Muscle of back (tissue), 11 donors: ENCODE data around the gene UBTD1. TPM values are rescaled to one million over a fixed set of nuclear protein-coding genes. Genes with fewer than 3 reads are reported as not detected.

Experiments used
- DNase-seq, 3 donors: peaks; one replicate each; pipeline versions ENCODE4 v3.0.0 to v3.0.0-alpha.2; 2013
- polyA plus RNA-seq, 10 donors: library from polyadenylated mRNA; unstranded; fragments of 120-200 nt; gene quantifications; one replicate each; pipeline ENCODE4 v1.2.1, GENCODE V29; 2013; ENCODE audit not compliant: insufficient read length in 10 of 10

The UBTD1 gene
- polyA plus RNA-seq, 10 donors = 11.3 to 17.3 (median 14.0) TPM

DNA sequence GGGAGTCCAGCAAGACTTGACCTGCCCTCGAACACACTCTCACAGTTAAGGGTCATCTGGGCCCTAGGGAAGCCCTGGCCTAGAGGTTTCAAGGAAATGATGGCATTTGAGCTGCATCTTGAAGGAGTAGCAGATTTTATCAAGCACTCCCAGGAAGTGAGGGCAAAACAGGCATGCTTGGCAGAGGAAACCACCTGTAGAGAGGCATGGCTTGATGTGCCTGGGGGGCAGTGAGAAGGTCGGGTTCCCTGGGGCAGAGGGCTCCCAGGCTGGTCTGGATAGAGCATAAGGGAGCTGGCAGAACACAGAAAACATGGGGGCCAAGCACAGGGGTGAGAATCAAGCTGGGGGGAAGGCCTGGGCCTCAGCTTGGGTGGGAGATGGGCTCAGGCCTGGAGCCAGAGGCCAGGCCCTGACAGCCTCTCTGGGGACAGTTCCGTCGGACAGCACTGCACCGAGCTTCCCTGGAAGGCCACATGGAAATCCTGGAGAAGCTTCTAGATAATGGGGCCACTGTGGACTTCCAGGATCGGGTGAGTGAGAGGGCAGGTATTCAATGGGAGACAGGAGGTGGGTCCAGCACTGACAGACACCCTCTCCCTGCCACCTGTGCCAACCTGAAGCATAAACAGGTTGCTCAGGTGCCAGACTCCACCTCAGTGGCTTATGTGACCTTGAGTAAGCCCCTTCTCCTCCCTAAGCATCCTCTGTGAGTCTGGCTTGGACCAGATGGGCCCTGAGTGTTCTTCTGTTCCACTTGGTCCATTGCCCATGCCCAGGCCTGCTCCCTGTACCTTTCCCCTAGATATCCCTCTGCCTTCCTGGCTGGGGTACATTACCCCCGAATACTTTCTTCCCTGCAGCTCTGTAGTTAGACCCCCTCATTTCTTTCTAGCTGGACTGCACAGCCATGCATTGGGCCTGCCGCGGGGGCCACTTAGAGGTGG is 82.0 kb downstream of the UBTD1 start:
- no peak for DNase-seq

DNA sequence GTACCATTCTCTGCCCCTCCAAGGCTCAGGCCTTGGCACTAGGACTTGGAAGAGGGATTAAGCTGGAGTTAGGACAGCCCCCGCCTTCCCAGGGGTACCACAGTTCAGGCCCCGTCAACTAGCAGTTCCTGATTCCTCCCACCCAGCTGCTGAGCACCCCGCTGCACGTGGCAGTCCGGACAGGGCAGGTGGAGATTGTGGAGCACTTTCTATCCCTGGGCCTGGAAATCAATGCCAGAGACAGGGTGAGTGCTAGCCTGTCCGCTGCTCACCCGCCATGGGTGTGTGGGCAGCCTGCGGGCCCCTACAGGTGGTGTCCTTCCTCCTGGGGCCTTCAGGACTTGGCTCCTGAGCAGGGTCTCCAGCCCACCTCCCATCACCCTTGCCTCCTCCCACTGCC is 83.4 kb downstream of the UBTD1 start:
- no peak for DNase-seq

DNA sequence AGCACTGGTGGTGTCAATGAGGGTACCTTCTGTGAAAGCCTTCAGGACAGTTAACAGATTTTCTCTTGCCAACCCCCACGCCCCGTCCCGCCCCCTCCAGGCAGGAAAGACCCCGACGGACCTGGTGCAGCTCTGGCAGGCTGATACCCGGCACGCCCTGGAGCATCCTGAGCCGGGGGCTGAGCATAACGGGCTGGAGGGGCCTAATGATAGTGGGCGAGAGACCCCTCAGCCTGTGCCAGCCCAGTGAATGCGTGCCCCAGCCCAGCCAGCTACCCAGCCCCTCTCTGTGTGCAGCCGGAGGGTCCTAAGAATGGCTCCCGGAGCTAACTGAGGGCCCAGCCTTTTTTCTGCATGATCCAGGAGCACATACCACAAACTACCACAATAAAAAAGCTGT is 84.8 kb downstream of the UBTD1 start:
- no peak for DNase-seq

DNA sequence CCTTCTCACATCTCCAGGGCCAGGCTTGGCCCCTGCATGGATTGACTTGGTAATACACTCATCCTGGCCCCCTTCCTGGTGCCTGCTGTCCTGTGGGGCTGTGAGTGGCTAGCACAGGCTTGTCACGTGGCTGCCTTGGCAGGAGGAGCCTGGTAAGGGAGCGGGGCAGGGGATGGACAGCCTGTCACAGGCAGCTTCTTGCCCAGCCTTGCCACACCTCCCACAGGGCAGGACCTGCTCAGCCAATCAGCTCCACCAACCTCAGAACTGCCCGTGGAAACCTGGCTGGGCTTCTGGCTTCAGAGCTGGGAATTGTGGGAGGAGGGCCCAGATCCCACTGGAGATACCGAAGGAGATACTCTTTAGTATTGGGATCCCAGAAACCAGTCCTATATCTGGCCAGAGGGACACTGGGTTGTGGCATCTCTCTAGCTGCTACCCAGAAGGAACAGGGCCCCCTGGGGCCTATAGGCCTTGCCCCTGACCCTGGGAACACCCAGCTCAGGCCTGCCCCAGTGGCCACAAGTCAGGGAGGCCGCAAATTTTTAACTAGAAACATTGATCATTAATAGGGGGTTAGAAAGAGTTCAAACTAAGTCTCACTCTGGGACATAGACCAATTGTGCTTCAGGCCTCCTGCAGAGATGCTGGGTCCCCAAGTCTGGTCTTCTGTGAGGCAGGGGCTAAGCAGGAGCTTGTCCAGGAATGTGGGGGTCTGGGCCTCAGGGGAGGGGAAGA is 85.5 kb downstream of the UBTD1 start, which contains the start of gene HOGA1:
TSS of gene HOGA1 (plus strand) at position 330 of the 738 bp plus-strand sequence. CDS start at position 645, 315 bp downstream.
- peak in 2 of 3 donors; percentile 55 to 57 for DNase-seq

DNA sequence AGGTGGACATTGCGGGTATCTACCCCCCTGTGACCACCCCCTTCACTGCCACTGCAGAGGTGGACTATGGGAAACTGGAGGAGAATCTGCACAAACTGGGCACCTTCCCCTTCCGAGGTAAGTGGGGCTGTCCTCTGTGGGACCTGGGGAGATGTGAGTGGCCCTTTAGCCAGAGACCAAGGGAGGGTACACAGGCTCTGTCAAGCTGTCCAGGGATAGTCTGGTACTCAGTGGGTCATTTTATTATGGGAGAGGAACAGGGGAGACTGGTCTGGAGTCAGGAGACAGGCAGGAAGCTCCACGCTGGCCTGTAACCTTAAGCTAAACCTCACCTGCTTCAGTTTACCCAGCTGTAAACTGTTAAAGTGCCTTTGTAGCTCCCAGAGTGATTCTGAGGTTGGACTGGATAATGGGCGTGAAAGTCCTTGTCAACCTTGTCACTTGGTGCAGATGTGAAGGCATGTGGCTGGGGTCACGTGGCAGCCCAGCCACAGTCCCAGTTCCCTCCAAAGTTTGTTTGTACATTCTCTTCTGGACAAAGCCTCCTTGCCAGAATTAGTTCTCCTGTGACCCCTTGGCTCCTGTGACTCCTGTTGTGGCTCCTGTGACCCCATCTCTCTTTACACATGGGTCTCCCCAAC is 86.2 kb downstream of the UBTD1 start:
- DNase-seq = no peak

DNA sequence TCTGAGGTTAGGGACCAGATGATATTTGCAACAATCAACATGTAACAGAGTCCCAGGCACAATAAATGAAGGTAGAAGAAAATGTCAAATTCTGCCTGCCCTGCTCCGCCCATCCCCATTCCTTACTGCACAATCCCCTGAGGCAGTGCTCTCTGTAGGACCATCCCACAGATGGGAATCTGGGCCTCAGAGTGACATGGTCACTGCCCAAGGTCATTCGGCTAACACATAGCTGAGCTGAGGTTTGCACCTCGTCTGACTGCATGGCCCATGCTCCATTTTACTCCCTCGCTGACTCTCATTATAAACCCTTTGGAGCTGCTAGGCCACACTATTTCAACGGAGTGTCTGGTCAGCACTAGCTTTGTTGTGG is 86.7 kb downstream of the UBTD1 start:
- no peak for DNase-seq

DNA sequence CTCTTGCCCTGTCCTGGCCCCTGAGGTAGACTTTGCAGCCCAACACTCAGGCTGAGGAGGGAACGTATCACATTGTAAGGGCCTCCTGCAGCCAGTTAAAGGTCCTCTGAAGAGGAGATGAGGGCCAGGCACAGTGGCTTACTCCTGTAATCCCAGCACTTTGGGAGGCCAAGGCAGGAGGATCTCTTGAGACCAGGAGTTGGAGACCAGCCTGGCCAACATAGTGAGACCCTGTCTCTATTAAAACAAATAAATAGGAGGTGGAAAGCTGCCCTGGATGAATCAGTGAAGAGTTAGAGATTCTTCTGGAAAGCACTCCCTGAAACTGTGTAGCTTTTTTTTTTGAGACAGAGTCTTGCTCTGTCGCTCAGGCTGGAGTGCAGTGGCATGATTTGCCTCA is 88.5 kb downstream of the UBTD1 start:
- DNase-seq = no peak

DNA sequence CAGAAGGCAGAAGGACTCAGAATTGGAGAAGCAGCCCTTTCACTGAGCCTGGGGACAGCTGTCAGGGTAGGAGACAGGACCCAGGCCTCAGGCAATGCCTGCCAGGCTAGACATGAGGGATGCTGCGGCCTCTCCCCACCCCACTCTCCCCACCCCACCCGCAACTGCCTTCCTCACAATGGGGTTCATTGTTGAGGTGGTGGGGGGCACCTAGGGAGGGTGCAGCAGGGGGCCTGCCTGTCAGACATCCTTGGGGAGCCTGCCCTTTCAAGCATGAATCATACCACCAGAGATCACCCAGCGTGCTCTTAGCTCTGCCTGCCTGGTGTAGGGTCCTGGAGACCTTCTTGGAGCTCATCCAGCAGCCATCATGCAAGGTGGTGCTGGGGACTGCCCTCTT is 90.8 kb downstream of the UBTD1 start, which contains the start of gene C10orf62:
TSS of gene C10orf62 (plus strand) at position 243 of the 400 bp plus-strand sequence. CDS start 177 bp downstream, outside the sequence.
- DNase-seq = no peak

DNA sequence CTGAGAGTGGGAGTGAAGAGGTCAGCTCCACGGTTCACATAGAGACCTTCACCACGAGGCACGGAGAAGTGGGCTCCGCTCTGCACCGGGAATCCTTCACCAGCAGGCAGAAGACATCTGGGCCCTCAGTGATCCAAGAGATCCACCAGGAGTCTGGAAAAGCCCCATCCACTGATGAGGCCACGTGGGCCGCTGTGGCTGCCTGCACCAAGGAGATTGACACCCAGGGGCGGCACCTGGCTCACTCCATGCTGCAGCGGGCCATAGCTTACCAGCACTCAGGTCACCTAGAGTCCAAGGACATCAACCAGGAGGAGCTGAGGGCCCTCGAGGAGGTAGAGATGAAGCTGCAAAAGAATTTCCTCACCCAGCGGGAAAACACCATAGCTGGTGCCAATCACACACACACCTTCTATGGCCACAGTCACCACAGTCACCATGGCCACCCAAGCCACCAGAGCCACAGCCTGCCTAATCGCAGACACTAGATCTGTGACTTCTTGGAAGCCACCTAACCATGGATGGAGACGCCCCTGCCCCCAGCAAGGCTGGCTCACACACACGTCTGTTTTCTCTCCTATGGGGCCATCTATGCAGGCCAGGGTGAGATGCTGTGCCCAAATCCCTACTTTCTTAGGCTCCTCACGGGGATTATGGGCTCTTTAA is 91.5 kb downstream of the UBTD1 start:
- no peak for DNase-seq

DNA sequence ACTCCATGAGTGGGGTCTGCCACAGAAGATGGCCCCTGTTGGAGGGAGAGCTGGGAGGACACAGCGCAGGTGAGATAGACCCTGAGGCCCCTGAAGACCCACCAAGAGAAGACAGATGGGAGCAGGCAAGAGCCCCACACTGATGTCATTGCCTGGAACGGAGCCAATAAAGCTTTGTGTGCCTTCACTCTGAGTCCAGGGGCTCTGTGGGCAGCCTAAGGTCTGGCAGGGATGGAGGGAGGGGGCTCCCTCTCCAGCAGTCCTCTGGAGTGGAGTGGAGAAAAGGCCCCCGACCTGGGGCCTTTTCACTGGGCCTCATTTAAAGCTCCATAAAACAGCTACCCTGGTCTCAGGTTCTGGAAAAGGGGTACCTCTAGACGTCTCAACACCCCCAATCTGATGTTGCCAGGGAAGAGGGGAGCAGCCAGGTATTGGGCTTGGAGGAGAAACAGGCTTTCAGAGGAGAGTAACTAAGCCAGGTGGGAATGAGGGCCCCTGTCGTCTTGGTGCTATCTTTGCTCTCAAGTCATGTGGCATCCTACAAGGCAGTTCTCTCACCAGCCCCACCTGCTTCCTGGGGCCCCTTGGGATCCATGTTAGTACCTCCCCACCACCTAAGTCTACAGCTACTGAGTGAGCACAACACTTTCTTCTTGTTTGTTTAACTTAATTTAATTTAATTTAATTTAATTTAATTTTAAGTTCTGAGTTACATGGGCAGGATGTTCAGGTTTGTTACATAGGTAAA is 92.2 kb downstream of the UBTD1 start:
- no peak for DNase-seq

DNA sequence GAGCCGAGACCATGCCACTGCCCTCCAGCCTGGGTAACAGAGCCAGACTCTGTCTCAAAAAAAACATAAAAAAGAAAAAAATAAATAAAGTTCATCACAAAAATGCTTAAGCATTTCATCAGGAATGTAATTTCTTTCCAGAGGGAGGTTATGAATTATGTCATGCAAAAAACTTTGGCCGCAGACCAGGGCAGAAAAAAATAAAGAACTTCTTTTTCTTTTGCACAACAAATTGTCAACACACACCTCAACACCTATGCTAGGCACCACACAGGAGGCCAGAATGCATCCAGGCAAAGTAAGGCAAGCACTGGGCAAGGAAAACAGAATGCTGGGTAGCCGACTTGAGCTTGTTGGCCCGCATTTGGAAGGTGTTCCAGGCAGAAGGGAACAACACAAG is 94.7 kb downstream of the UBTD1 start:
- DNase-seq = peak in 2 of 3 donors; percentile 62 to 77

DNA sequence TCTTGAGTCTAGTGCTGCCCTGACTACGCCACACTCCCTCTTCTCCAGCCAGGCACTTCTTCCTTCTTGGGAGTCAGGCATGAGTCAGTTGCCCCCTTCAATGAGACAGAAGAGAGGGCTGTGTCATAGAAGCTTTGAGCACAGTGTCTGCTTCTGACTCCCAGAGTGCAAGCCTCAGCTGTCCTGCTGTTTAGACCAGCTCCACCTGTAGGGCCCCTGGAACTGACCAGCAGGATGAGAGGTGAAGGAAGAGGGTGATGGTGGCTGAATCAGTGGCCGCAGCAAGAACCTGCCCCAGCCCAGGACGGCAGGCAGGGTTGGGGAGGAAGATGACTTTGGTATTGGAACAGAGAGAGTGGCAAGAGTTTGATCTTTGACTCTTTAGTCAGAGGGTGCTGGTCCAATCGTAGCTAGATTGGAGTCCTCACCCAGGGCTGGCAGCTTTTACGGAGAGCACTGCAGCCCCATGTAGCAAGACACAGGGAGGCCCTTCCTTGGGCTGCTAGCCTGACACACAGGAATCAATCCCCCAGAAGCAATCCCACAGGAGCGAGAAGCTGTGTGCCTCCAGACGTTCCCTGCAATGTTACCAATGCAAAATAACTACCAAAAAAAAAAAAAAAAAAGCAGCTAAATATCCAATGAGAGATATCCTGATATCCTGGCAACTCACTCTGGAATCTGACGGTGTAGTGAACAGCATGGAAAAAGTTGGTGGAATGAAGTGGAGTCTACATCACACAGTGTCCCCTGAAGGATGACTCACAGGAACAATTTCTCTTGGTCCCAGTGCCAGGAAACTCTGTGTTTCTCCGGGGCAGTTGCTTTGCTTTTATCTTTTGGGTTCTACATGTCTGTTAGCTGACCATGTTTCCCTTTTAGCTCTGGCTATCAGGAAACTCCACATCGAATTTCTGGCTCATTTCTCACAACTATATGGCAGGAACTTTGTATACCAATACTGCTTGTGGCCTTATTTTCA is 97.7 kb downstream of the UBTD1 start:
- peak; percentile 68 to 81 (median 77) for DNase-seq

DNA sequence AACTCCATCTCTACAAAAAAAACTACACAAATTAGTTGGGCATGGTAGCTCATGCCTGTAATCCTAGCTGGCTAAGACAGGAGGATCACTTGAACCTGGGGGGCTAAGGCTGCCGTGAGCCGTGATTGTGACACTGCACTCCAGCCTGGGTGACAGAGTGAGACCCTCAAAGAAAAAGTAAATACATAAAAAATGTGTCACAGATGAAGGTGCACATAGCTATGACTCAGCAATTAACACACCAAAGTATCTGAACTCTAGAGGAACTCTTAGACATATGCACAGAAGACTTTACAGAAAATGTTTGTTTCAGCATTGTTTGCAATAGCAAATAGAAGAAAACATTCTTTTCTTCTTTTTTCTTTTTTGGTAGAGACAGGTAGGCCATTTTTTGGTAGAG is 99.1 kb downstream of the UBTD1 start:
- no peak for DNase-seq

DNA sequence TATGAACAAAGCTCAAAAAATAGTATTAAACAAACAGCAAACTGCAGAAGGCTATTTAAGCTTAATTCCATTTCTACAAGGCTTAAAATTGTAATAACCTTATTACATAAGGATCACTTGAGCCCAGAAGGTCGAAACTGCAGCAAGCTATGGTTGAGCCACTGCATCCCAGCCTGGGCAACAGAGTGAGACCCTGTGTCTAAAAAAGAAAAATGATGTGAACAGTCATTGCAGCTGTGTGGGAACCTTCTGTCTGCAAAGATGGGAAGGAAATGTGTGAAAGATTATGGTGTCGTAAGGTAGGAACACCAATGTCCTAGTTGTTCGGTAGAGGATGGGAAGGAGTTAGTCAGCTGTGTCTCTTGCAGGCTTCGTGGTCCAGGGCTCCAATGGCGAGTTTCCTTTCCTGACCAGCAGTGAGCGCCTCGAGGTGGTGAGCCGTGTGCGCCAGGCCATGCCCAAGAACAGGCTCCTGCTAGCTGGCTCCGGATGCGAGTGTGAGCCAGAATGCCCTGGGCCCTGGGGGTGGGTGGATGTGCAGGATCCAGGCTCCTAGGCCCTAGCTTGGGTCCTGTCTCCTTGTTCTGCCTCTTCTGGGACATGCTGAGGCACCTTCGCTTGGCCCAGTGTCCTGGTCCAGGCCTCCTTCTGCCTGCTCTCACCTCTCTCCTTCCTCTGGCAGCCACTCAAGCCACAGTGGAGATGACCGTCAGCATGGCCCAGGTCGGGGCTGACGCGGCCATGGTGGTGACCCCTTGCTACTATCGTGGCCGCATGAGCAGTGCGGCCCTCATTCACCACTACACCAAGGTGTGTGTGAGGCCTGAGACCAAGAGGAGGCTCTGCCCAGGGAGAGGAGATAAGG is 99.9 kb downstream of the UBTD1 start:
- no peak for DNase-seq

DNA sequence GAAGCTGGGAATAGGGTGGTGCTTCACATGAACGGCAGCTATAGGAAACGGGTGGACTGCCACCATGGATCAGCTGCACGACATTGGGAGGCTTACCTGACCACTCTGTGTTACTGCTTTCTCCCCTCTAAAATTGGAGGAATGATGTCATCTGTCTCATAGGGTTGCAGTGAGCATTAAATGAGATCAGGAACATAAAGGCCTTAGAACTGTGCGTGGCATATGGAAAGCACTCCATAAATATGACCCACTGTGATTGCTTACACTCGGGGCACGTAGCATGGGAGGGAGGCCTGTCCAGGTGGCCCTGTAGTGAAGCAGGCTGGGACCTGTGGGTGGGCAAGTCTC is 100.5 kb downstream of the UBTD1 start:
- DNase-seq = no peak

DNA sequence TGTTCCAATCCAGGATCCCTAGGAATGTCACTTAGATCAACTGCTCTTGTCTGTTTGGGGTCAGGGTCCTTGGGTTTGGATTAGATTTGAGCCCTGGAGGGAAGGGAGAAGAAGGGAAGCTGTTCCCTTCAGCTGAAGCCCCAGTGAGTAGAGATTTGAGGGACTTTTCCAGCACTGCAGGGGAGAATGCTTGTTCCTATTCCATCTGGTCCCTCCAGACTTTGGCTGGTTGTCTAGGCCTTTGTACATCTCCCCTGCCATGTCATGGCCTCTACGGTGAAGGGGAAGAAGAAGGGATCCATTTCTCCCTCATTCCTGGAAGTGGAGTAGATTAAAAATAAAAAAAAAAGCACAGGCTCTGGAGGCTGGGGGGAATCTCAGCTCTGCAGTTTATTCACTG is 101.9 kb downstream of the UBTD1 start:
- no peak for DNase-seq

DNA sequence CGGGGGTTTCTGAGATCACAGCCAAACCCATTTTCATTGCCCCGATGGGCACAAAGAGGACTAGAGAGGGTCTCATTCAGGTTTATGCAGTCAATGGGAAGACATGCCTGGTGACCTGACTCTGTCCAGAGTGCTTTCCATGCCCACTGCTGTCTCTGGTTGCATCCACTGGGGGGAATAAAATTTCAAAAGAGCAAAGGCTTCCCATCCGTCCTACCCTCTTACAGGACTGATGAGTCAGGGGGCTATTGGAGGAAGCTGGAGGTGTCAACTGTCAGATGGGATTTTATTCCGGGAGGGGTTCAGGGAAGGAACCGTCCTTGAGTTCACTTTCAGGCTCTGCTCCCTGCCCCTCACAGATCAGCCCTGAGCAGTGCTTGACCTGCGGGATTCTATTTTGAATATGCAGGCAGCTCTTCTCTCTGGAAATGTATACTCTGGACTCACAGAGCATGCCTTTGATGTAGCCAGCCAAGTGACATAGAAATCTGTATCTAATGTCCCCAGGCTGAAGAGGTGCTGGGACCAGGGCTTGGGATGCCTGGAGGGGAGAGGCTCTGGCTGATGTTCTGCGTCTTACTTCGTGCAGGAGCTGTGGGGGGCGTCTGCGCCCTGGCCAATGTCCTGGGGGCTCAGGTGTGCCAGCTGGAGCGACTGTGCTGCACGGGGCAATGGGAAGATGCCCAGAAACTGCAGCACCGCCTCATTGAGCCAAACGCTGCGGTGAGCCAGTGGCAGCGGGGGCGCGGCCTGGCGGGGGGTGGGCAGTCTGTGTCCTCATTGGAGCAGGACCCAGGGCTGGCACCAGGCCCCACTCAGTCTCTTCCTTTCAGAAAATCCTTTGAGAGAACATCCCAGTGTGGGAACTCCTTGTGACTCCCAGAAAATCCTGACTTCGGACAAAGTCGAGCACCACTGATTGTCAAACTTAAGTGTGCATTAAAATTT is 102.8 kb downstream of the UBTD1 start:
- no peak for DNase-seq
